Breast epithelium (tissue), 3 donors: ENCODE data around the gene NFATC4.

ENCODE experiments used
- CTCF ChIP-seq, 3 donors: fragments of 450-650 bp; IDR thresholded peaks; one replicate each; pipeline ENCODE4 v1.5.1; 2016 to 2017; ENCODE audit warnings: antibody characterized with exemption in 3 of 3, mild to moderate bottlenecking in 3 of 3, moderate library complexity in 3 of 3
- POLR2A ChIP-seq: fragments of 450-650 bp; IDR thresholded peaks from one replicate; pipeline ENCODE4 v1.6.1; 2016; ENCODE audit warnings: antibody characterized with exemption, mild to moderate bottlenecking, moderate library complexity

GRCh38 chr14:24422261-24422660 lies 54.3 kb downstream of the NFATC4 start:
- TF ChIP-seq CTCF (IDR thresholded peaks at IDR 0.05) (no peak), POLR2A (no peak)
